Stimulated activated CD4-positive, alpha-beta T cell treated with anti-CD3 and anti-CD28 coated beads, Interleukin-1b, Interleukin-23, amount 100 ng/mL, for 24 hours (primary cell): Measurements from ENCODE around the gene RAPGEF5.

Source experiments
- DNase-seq, 4 experiments: peaks; one replicate each; pipeline ENCODE4 v3.0.0-alpha.2; 2020; ENCODE audit warnings: low read depth in 4 of 4, low spot score in 1 of 4

RAPGEF5 gene

DNA sequence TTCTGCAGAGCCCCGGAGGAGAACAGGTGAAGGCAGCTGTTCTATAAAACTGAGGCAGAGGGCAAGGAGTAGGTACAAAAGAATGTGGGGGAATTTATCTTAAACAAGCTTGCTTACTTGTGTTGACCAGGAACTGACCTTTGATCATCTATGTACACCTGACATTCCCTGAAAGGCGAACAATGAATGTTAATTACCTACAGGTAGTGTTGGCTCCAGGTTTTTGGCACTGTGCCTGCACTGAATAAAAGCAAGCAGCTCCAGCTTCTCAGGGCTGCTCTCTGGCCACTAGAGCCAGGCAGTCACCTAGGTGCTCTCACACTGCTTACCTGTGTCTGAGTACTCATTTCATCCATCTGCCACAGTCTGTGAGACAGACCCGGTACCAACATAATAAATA, 87.0 kb downstream of the RAPGEF5 start:
- no peak for DNase-seq

DNA sequence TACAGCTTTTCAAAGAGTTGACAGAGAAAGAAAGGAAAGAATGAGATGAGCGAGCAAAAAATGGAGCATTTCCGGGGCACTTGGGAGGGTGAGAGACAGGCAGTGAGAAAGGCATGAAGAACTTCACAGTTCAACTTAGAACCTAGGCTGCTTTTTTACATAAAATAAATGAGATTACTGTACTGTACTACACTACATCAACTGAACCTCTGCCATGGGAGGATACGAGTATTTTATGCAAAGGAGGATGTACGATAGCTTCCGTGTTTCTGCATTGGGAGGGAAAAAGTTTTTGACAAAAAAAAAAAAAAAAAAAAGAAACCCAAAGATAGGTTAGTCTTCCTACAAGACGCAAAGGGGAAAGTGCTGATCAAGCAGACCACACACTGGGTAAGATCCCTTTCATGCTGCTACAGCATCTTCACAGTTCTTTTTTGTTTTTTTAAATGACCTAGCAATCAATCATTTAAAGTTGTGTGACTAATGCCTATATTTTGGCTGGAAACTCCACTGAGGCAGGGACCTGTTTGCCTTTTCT, 88.0 kb downstream of the RAPGEF5 start:
- no peak for DNase-seq

DNA sequence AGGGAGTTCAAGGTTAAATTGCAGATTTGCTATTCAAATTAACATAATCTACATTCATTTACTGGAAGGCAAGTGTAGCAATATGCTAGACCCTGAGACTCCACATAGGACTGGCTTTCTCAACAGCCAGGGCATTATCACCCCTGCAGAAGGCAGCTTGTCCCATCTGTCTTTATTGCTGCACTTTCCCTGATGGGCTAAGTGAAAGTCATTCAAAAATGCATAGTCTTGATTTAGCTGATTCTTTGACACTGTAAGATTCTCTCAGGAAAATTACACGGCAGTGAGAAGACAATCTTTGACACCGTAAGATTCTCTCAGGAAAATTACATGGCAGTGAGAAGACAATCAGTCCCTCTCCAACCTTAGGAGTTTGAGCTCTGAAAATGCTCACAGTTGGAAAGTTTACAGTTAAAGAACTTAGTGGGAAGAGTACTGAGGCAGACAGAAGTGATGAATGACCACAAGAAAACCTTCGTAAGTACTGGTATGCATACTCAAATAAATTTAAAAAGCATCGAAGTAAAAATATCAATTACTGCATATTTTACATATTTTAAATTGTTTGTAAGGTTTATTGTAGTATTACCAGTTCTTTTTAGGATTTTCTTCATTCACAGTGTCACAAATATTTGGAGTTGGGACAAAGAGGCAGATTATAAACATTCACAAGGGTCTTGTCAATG, 88.9 kb downstream of the RAPGEF5 start:
- no peak for DNase-seq

DNA sequence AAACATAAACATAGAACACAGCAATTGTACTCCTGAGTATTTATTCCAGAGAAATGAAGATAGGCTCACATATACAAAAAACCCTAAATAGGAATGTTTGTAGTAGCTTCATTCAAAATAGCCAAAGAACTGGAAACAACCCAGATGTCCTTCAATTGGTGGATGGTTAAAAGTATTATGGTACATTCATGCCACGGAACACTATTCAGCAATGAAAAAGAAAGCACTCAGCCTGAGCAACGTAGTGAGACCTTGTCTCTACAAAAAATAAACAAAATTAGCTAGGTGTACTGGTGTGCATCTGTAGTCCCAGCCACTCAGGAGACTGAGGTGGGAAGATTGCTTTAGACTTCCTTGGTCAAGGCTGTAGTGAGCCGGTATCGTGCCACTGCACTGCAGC, 94.4 kb downstream of the RAPGEF5 start:
- no peak for DNase-seq

DNA sequence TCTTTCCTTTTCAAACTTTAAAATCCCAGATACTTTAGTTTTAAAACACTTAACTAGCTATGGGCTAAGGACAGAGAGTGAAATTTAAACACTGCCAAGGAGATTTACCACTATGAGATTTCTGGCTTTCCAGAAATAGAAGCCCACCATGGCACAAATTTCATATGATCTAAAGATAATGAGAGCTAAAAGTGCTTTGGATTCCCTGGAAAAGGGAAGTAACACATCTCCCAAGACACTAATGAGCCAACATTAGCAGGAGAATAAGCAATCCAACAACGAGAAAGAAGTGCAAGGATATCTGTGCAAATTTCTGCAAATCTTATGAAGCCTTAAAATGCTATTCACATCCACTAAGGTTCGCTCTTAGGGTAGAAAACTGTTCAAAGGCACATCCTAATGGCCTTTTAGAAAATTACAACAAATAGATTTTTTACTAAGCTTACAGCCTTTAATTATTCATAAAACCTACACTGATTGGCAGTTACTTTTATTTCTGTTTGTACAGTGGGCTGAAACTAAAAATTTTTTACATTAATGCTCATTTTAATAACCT, 100.3 kb downstream of the RAPGEF5 start:
- no peak for DNase-seq

DNA sequence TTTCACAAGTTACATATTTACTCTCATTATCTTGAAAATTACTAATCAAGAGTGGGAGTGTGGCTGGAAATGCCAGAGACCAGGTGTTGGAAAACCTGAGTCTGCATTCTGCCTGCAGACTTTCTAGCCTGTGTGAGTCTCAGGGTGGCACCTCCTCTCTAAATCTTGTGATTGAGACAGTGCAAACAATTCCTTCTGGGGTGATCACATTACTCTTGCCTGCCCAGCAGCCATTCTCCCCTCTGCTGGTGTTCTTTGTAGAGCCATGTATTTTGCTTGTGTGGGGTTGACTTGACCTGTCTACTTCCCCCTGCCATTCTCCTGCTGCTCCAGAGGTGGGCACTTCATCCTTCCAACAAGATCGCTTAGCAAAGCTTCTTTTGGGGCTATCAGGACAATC, 101.1 kb downstream of the RAPGEF5 start:
- DNase-seq = no peak

DNA sequence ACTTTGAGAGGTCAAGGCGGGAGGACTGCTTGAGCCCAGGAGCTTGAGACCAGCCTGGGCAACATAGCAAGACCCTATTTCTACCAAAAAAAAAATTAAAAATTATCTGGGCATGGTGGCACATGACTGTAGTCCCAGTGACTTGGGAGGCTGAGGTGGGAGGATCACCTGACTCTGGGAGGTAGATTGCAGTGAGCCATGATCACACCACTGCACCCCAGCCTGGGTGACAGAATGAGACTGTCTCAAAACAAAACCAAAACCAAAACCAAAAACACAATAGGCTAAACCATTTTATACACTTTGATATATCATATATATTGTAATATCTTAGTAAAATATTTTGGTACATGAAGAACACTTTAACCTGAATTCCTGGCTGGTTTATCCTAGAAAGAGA, 101.6 kb downstream of the RAPGEF5 start:
- DNase-seq = peak in 1 of 4 experiments; percentile 1

DNA sequence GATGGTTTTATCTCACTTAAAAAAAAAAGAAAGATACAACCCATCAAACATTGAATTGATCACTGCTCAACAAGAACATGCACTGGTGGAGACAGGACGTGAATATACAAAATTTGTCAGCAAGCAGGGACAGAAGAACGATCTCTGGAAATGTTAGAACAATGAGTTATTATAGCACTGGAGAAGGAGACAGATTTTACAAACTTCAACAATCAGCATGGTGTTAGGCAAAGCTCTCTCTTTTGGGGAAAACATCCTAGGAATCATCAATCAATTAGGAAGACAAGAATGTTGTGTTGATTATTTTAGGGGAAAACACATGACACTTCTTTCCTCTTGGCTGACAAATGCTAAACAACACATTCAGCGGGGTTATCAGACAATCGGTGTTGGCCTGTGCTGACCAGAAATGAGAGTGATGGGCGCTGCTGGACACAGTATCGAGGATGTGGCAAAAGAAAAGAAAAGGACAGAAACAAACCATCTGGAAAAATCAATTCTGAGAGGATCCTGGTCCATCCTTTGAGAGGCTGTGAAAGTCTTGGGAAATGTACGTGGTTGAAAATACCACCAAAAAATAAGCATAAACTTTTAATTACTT, 103.9 kb downstream of the RAPGEF5 start:
- no peak for DNase-seq

DNA sequence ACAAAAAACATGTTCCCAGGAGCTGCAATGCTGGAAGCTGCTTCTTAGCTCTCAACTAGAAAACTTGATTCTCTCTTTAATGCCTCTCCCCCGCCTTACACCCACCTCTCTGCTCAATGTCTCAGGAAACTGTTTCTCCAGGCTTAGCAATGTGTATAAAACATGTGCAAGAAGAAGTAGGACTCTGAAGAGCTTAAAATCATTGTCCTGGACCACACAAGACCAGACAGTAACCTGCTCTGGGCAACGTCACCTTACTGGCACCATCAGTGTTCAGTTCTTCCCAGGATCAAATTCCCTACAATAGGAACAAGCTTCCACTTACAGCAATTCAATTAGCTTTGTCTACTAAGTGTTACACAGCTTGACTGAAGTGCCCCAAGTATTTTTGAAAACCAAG, 104.9 kb downstream of the RAPGEF5 start:
- DNase-seq = no peak

DNA sequence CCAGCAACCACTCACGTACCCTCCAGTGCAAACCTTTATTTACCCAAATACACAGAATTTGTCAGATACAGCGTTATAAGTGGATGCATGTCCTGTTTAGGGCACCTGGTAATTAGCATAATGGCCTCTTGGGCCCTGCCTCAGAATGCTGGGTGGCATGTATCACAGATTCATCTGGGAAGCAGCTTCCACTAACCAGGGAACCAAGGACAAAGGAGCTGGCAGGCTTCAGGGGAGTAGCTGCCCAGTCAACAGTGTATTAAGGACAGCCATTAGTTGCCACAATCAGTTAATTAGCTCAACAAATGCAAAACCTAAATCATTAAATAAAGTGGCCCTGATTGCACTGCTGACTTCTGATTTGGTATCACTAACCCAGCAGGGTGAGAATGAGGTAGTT, 105.7 kb downstream of the RAPGEF5 start:
- no peak for DNase-seq

DNA sequence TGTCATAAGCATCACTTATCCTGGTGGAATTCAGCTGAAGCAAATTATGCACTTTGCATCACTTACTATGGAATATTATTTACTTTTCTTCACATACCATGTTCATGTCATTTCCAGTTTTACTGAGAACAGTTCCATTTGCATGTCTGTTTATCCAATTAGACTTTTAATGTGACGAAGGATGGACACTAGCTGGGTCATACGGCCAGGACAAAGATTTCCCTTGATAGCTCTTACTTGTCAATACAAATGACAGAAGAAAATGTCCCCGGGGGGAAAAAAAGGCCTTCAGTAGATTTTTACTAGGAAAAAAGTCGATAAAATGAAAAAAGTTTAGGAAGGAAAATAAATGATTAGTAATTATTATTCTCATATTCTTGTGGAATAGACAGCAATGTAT, 106.6 kb downstream of the RAPGEF5 start:
- no peak for DNase-seq

DNA sequence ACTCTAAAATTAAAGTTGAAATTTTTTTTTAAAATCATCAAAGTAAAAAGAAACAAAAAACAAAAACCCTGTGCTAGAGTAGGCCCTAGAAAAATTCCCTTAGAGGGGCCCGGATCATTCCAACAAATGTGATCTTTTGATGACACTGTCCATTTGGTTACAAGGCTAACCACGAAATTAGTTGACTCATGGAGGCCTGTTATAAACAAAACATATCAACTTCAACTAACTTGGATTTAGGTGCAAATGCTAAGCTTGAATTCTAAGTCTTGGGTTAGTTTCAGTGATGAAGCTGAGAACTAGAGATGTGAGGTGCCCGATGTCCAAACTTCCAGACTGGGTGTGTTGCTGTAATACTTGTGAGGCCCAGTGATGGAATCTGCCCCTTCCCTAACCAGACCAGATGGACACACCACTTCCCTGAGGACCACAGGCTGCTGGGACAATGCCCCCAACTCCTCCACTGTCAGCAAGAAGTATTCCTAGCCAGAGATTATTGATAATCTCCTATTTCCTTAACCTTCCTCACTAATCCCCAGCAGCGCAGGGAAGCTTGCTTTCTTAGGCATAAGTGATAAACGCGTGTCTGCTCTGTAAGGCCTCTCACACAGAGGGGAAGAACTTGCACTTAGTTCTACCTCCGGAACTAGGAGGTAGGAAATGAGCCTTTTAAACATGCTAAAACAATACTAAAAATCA, 108.7 kb downstream of the RAPGEF5 start:
- DNase-seq = no peak

DNA sequence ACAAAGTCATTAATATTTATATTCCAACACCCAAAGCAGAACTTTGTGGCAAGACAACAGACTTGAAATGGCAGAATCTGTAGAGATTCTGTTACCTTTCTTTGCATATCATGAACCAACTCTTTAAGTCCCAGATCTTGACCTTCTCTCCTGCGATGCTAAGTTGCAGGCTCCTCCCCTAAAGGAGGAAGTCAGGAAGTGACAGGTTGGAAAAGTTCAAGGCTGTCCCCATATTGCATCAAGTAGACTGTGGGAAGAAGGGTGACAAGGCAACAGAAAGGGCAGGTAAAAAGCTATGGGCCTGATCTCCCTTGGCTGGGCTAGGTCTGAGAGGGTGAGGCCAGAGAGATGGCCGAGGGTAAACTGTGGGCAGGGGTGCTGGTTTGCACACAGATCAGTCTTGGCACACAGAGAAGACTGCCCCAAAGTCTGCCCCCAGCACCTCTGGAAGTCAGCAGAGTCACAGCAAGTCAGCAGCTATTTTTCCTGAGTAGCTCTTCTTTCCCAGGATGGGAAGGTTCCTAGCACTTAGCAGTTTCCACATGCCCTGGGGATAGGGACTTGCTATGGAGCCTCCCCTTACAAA, 115.1 kb downstream of the RAPGEF5 start:
- DNase-seq = no peak

DNA sequence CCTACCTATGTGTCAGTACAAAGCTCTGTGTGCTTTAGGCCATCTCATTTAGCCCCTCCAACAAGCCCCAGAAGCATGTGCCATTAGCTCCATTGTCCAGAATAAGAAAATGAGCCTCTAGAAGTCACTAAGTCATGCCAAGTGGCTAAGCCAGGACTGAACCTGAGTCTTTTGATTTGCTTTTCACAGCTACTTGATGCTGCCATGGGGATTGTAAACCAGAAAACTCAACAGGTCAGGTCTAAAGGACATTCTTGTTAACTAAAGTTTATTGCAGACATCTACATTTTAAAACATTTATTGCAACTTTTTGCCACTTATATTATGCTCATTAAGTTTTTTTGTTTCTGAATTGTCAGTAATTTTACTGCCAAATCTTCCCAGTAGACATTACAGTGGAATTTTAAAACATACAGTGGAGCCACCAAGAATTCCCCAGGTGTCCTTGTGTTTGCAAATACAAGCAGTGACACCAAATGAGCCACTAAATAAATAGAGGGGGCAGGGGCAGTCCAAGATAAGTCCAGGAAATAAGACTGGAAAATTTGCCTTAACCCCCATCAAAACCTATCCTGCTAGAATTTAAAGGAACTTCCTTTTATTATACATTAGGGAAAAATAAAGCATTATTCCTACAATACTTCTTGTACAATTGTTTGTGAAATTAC, 115.9 kb downstream of the RAPGEF5 start:
- DNase-seq = no peak

DNA sequence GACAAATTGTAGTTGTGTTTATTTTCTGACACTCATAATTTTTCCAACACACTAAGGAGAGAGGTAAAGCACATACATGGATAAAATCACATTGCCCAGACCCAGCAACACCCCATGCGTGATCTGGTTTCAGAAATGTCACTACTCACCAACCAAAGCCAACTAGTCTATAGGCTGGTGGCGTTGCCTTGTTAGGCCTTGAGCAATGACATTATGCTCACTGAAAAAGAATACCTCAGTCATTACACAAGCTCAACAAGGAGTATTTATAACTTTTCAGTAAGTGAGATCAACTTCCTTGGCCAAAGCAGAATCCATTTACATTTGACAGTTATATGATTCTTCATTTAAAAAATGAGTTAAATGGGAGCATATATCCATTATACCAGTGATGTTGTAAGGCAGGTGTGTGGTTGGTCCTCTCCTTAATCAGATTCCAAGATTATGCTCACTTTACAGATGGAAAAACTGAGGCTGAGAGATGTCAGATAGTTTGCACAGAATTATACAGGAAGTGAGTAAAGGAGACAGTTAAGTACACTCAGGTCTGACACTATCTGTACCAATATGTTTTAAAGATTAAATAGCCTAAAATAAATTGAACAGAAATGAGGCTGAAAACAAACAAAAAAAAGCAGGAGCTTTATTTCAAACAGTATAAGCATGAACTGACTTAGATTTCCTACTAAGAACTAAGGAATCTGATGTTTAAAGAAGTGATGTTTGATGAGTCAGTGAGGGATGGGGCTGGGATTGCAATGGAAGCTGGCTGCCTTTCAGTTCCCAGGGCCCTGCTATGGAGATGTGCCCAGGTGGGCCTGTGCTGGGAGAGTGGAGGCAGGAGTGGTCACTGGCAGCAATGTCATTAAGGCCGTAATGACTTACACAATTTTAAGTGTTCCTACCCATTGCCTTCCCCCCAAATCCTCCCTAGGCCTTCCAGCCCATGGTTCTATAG, 118.3 kb downstream of the RAPGEF5 start:
- no peak for DNase-seq

DNA sequence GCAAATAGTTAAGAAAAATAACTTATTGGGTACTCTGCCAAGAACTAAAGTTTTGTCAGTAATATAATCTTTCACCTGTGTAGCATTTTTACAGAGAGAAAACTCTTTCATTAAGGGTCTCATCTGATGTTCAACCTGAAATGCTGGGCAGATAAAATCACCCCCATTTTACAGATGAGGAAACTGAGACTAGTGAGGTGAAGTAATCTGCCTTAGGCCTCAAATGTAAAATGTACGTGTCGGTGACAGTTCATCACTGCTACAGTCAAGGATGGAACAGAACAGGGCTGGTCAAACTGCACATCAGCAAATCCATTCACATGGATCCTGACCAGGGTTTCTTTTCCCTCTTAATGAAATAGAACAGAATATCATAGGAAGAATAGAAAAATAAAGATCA, 121.8 kb downstream of the RAPGEF5 start:
- no peak for DNase-seq

DNA sequence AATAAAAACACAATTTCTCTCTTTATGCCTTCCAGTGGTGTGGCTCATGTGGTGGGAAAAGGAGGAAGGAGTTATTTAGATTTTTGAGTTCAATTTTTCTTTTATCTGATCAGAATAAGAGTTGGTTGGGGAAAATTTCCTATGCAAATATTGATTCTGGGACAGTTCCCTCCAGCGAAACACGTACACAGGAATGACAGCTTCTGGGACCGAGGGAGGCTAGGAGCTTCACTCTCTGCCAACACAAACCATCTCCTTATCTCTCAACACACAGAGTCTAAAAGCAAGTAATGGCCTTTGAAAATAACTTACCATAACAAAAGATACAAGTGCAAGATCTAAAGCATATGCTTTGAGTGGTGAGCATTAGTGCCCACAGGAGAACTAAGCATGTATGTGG, 122.7 kb downstream of the RAPGEF5 start:
- DNase-seq = no peak

DNA sequence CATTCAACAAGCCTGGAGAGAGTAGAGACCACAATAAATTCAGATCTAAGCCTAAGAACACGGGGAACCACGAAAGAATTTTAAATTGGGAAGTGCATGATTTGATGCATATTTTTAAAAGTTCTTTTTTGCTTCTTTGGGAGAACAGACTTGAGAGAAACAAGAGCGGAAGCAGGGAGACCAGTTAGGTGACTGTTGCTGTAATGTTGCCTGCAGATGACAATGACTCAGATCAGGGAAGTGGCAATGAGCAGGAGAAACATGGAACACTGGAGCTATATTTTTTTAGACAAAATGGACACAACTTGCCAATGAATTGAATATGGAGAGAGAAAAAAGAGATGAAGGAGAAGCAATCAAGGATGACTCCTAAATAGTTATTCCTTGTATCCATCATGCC, 125.1 kb downstream of the RAPGEF5 start:
- DNase-seq = no peak

DNA sequence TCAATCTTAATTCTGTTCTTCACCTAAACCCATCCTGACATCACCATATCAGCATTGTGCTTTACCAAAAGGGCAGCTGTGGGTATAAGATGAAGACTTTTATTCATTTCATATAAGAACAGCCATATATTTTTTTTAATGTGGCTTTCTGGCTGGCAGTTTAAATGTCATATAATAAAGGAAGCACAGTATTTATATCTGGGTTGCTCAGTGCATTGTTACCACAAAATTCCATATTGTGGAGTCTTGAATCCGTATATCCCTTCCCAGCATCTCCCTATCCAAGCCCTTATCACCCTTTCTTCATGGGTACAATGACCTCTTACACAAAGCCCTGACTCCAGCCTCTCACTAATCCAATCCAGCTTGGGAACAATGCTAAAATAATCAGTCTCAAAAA, 125.8 kb downstream of the RAPGEF5 start:
- no peak for DNase-seq

DNA sequence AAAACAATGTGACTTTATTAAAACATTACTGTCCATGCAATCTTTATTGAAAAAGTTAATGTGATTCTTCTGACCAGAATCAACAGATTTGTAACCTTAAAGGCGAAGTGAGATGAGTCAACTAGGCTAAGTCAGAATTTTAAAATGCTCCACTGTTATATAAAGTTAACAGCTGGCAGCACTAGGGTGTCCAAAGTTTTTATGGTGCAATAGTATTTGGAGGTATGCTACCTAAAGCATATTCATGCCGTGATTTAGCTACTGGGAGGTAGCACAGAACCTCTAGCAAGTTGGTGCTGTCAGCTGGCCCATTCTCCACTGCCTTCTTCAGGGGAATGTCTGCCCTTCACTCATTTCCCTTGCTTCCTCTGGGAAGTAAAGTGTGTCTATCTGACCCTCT, 126.7 kb downstream of the RAPGEF5 start:
- no peak for DNase-seq
